Measurements from ENCODE around the gene RET. TPM values are rescaled to one million over a fixed set of nuclear protein-coding genes. Genes with fewer than 3 reads are reported as not detected.
A peak's percentile ranks its signal among the peaks of the same experiment; 100 is the strongest.

RET gene
- total RNA-seq, 1 donor from 2014 or later: 2.2 TPM

GRCh38 chr10:43035800-43036199, 41.1 kb upstream of the RET start:
- no peak for TF ChIP-seq CTCF (IDR thresholded peaks at IDR 0.05; ENCODE audit: unreplicated experiment)
- H3K9me3 Mint-ChIP-seq: peaks cover 26% of the 10 kb centered on the region
- H3K27me3 Mint-ChIP-seq (ENCODE audit: low read depth): peaks cover 6% of the 10 kb centered on the region
- H3K27ac Mint-ChIP-seq: no peak overlapping the region
- no peaks in the 10 kb centered on the region for H3K4me1 Mint-ChIP-seq
- H3K4me3 Mint-ChIP-seq: no peak overlapping the region
- DNase-seq (ENCODE audit: low spot score in 2 of 2, unreplicated experiment in 2 of 2): no peak
- H3K36me3 Mint-ChIP-seq: no peaks in the 10 kb centered on the region

GRCh38 chr10:43036481-43037428, 40.1 kb upstream of the RET start:
- Mint-ChIP-seq H3K36me3 (no peaks in the 10 kb centered on the region), H3K4me1 (no peaks in the 10 kb centered on the region), H3K27ac (no peak overlapping the region), H3K27me3 (ENCODE audit: low read depth) (peaks cover 6% of the 10 kb centered on the region), H3K9me3 (peaks cover 26% of the 10 kb centered on the region), H3K4me3 (no peak overlapping the region)
- TF ChIP-seq CTCF (IDR thresholded peaks at IDR 0.05; ENCODE audit: unreplicated experiment): no peak
- no peak for DNase-seq (ENCODE audit: low spot score in 2 of 2, unreplicated experiment in 2 of 2)

- H3K36me3 Mint-ChIP-seq: no peaks in the 10 kb centered on the region
- DNase-seq (ENCODE audit: low spot score in 2 of 2, unreplicated experiment in 2 of 2): no peak
- no peaks in the 10 kb centered on the region for H3K4me1 Mint-ChIP-seq
- H3K9me3 Mint-ChIP-seq: peaks cover 19% of the 10 kb centered on the region
- H3K27ac Mint-ChIP-seq: no peak overlapping the region
- H3K4me3 Mint-ChIP-seq: no peak overlapping the region
- TF ChIP-seq CTCF (IDR thresholded peaks at IDR 0.05; ENCODE audit: unreplicated experiment): no peak
- peaks cover 6% of the 10 kb centered on the region for H3K27me3 Mint-ChIP-seq (ENCODE audit: low read depth)
Measured at GRCh38 chr10:43037440-43037839, 39.4 kb upstream of the RET start.

- no peaks in the 10 kb centered on the region for H3K4me1 Mint-ChIP-seq
- TF ChIP-seq CTCF (IDR thresholded peaks at IDR 0.05; ENCODE audit: unreplicated experiment): no peak
- H3K4me3 Mint-ChIP-seq: no peak overlapping the region
- peak in 1 of 2 experiments; percentile 35 for DNase-seq (ENCODE audit: low spot score in 2 of 2, unreplicated experiment in 2 of 2)
- no peaks in the 10 kb centered on the region for H3K36me3 Mint-ChIP-seq
- peaks cover 6% of the 10 kb centered on the region for H3K27me3 Mint-ChIP-seq (ENCODE audit: low read depth)
- H3K9me3 Mint-ChIP-seq: peaks cover 12% of the 10 kb centered on the region
- no peak overlapping the region for H3K27ac Mint-ChIP-seq
Measured at GRCh38 chr10:43037942-43038782, 38.7 kb upstream of the RET start.

GRCh38 chr10:43038783-43039623, 37.9 kb upstream of the RET start:
- H3K4me1 Mint-ChIP-seq: no peaks in the 10 kb centered on the region
- no peak overlapping the region for H3K27ac Mint-ChIP-seq
- no peak for TF ChIP-seq CTCF (IDR thresholded peaks at IDR 0.05; ENCODE audit: unreplicated experiment)
- peaks cover 8% of the 10 kb centered on the region for H3K9me3 Mint-ChIP-seq
- H3K36me3 Mint-ChIP-seq: no peaks in the 10 kb centered on the region
- H3K27me3 Mint-ChIP-seq (ENCODE audit: low read depth): peaks cover 6% of the 10 kb centered on the region
- H3K4me3 Mint-ChIP-seq: no peak overlapping the region
- no peak for DNase-seq (ENCODE audit: low spot score in 2 of 2, unreplicated experiment in 2 of 2)

All from mesothelial cell of epicardium (in vitro differentiated cells).